ENCODE results near the gene SNCG.
"Not testable (repeated sequence)": the region's sequence is repeated elsewhere in the genome, so short reads cannot be mapped to it uniquely, and the experiment has no call there.

The SNCG gene

DNA sequence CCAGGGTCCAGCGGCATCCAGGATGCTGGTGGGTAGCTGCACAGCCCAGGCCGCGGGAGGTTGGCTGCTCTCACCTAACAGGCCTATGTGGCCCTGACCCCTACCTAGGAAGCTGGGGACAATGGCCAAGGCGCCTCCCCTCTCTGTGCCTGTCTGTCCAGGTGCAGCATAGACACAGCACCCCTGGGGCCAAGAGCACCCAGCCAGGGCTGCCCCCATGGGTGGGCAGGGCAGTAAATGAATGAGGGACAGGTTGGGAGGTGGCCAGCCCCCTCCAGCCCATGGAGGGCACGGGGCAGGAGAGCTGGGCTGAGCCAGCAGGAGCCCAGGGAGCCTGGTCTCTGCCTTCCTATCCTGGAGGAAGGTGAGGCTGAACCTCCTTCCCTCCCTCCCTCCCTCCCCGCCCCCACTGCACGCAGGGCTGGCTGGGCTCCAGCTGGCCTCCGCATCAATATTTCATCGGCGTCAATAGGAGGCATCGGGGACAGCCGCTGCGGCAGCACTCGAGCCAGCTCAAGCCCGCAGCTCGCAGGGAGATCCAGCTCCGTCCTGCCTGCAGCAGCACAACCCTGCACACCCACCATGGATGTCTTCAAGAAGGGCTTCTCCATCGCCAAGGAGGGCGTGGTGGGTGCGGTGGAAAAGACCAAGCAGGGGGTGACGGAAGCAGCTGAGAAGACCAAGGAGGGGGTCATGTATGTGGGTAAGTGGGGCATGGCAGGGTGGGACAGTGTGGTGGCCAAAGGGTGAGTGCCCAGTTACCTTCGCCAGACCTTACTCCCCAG, at the start of gene SNCG:
Gene SNCG (plus strand): TSS at position 484 of the 785 bp plus-strand sequence. CDS start 99 bp downstream, at position 583.
- H3K9me3 ChIP-seq (ENCODE audit: low read length): no peaks in the 10 kb centered on the region
- H3K4me3 ChIP-seq (ENCODE audit: low read depth in 1 of 2, low read length in 2 of 2): peak within 1 kb of the TSS in 1 of 2 donors; percentile 6
- H3K27ac ChIP-seq (ENCODE audit: low read depth, low read length): no peak within 1 kb of the TSS
- H3K9ac ChIP-seq (ENCODE audit: low read length): no peak within 1 kb of the TSS
- H3K27me3 ChIP-seq (ENCODE audit: control insufficient read depth in 1 of 2, insufficient read depth in 2 of 2, low read length in 2 of 2): peaks cover 0 to 15% of the 10 kb centered on the region in 2 donors
- no peaks in the 10 kb centered on the region for H3K36me3 ChIP-seq (ENCODE audit: insufficient read depth, low read length)
- peaks cover 11% of the 10 kb centered on the region for H3K4me1 ChIP-seq (ENCODE audit: insufficient read depth, low read length)

DNA sequence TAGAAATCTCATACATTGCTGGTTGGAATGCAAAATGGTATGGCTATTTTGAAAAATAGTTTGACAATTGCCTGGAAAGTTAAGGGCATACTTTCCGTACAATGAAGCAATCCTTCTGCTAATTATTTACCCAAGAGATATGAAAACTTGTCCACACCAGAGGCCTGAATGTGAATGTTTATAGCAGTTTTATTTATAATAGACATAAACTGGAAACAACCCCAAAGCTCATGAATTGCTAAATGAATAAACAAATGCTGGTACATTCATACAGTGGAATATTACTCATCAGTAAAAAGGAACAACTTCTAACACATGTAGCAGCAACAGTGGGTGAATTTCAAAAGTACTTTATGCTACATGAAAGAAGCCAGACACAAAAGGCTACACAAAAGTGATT, 43.7 kb upstream of the SNCG start:
- Histone ChIP-seq H3K27me3 (ENCODE audit: control insufficient read depth in 1 of 2, insufficient read depth in 2 of 2, low read length in 2 of 2) (no peaks in the 10 kb centered on the region), H3K4me3 (ENCODE audit: low read depth in 1 of 2, low read length in 2 of 2) (no peak overlapping the region), H3K36me3 (ENCODE audit: insufficient read depth, low read length) (peaks cover 44% of the 10 kb centered on the region), H3K27ac (ENCODE audit: low read depth, low read length) (no peak overlapping the region), H3K4me1 (ENCODE audit: insufficient read depth, low read length) (no peaks in the 10 kb centered on the region), H3K9me3 (ENCODE audit: low read length) (no peaks in the 10 kb centered on the region), H3K9ac (ENCODE audit: low read length) (no peak overlapping the region)

DNA sequence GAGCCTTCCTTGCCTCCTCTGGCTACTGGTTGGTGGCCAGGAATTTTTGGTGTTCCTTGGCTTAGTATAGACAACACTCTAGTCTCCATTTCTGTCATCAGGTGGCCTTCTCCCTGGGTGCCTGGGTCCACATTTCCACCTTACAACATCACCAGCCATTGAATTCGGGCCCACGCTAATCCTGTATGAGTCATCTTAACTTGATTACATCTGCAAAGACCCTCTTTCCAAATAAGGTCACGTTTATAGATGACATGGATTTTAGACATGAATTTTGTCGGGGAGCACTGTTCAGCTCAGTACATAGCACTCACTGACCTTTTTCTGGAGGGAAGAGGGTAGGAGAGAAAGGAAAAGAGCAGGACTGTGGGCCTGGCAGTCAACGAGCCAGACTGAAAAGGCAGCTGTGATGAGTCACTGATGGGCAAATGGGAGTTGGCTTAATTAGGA, 40.4 kb upstream of the SNCG start:
- no peaks in the 10 kb centered on the region for H3K27me3 ChIP-seq (ENCODE audit: control insufficient read depth in 1 of 2, insufficient read depth in 2 of 2, low read length in 2 of 2)
- no peak overlapping the region for H3K9ac ChIP-seq (ENCODE audit: low read length)
- no peak overlapping the region for H3K4me3 ChIP-seq (ENCODE audit: low read depth in 1 of 2, low read length in 2 of 2)
- peaks cover 4% of the 10 kb centered on the region for H3K4me1 ChIP-seq (ENCODE audit: insufficient read depth, low read length)
- peaks cover 60% of the 10 kb centered on the region for H3K36me3 ChIP-seq (ENCODE audit: insufficient read depth, low read length)
- H3K9me3 ChIP-seq (ENCODE audit: low read length): no peaks in the 10 kb centered on the region
- no peak overlapping the region for H3K27ac ChIP-seq (ENCODE audit: low read depth, low read length)

DNA sequence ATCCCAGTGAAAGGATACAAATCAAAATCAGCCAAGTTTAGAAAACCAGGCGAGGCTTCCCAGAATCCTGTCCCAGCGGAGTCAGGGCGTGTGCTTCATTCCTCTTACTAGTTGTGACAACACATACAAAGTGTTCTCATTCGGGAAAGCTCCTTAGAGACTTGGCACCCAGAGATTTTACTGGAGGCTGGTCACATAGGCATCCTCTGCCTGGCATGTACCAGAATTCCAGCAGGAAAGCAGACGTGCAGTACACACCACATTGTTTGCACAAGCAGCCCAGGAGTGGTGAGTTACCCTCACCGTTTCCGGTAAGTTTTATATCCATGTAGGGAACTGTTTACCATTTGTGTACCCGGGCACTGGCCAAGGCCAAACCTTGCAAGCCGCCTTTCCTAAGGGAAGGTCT, 35.8 kb upstream of the SNCG start:
- H3K9me3 ChIP-seq (ENCODE audit: low read length): no peaks in the 10 kb centered on the region
- no peaks in the 10 kb centered on the region for H3K27me3 ChIP-seq (ENCODE audit: control insufficient read depth in 1 of 2, insufficient read depth in 2 of 2, low read length in 2 of 2)
- peaks cover 4% of the 10 kb centered on the region for H3K4me1 ChIP-seq (ENCODE audit: insufficient read depth, low read length)
- no peak overlapping the region for H3K9ac ChIP-seq (ENCODE audit: low read length)
- H3K36me3 ChIP-seq (ENCODE audit: insufficient read depth, low read length): peaks cover 34% of the 10 kb centered on the region
- H3K27ac ChIP-seq (ENCODE audit: low read depth, low read length): peak overlapping the region; percentile 12
- H3K4me3 ChIP-seq (ENCODE audit: low read depth in 1 of 2, low read length in 2 of 2): no peak overlapping the region

DNA sequence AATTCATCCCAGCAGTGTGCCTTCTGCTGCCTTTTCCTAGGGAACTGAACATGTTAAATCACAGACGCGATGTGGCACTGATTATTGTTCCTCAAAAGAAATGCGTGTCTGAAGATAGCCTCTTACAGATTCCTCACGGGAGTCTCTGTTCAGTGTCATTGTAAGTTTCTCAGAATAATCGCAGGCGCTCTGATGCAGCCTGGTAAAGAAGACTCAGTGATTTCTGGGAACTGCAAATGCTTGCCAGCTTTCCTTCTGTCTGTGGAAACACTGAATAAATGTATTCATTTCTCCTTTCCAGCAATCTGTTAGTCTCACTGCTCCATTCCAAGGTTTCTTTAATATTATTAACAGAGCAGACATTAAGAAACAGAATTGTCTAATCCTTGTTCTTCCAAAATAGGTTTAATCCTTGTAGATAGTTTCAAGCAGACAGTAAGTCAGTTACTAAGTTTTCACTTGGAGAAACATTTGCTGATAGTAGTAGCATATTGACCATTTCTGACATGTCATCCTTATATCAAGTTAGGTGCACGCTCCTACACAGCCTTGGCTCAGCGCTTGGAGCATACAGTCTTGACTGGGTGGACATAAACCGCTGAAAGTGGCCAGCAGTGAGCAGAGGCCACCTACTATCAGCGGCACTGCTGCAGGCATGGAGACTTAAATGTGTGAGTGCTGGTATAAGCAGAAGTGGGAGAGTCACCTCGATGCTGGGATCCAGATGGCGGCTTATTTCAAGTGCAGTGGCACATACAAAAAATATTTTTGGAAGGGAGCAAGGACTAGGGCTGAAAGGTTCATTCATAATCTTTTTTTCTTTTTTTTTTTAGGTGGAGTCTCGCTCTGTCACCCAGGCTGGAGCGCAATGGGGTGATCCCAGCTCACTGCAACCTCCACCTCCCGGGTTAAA, 28.7 kb upstream of the SNCG start:
- H3K27ac ChIP-seq (ENCODE audit: low read depth, low read length): peak overlapping the region; percentile 67
- no peak overlapping the region for H3K9ac ChIP-seq (ENCODE audit: low read length)

DNA sequence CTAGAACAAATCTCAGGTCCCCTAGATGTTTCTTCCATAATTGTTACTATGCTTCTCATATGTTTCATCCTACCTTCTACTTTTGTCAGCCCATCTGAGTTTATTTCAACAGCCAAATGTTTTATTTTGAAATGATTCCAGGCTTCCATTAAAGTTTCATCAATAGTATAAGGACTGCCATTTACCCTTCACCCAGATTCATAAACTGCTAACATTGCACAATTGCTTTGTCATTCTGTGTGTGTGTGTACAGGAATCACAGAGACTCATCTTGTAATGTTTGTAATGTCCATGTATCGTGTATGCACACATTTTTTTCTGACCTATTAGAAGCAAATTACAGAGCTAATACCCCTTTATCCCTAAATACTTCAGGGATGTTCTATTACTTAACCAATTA, 26.5 kb upstream of the SNCG start:
- no peak overlapping the region for H3K27ac ChIP-seq (ENCODE audit: low read depth, low read length)
- H3K4me1 ChIP-seq (ENCODE audit: insufficient read depth, low read length): peaks cover 12% of the 10 kb centered on the region
- H3K36me3 ChIP-seq (ENCODE audit: insufficient read depth, low read length): peaks cover 23% of the 10 kb centered on the region
- H3K9ac ChIP-seq (ENCODE audit: low read length): no peak overlapping the region
- no peak overlapping the region for H3K4me3 ChIP-seq (ENCODE audit: low read depth in 1 of 2, low read length in 2 of 2)
- no peaks in the 10 kb centered on the region for H3K27me3 ChIP-seq (ENCODE audit: control insufficient read depth in 1 of 2, insufficient read depth in 2 of 2, low read length in 2 of 2)
- H3K9me3 ChIP-seq (ENCODE audit: low read length): no peaks in the 10 kb centered on the region

More for the DNA sequence above, 28.7 kb upstream of the SNCG start:
- peaks cover 23% of the 10 kb centered on the region for H3K36me3 ChIP-seq (ENCODE audit: insufficient read depth, low read length)
- no peak overlapping the region for H3K4me3 ChIP-seq (ENCODE audit: low read depth in 1 of 2, low read length in 2 of 2)
- H3K9me3 ChIP-seq (ENCODE audit: low read length): no peaks in the 10 kb centered on the region
- peaks cover 12% of the 10 kb centered on the region for H3K4me1 ChIP-seq (ENCODE audit: insufficient read depth, low read length)
- no peaks in the 10 kb centered on the region for H3K27me3 ChIP-seq (ENCODE audit: control insufficient read depth in 1 of 2, insufficient read depth in 2 of 2, low read length in 2 of 2)

DNA sequence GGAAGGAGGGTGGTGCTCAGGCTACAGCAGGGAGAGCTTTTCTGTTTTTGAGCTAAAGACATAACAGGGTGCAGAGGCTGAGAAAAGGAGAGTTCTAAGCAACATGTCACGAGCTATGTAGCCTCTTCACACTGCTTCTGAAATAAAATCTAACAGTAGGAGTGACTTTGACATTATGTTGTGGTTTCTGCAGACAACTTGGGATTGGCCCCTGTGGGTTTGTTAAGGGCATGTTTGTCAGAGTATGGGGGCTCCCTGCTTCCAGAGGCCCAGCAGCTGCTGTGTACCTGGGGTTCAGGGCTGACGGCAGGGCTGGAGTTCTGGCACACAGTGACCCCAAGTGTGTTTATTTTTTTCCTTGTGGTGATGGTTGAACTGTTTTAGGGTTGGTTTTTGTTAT, 25.7 kb upstream of the SNCG start:
- no peaks in the 10 kb centered on the region for H3K9me3 ChIP-seq (ENCODE audit: low read length)
- H3K27me3 ChIP-seq (ENCODE audit: control insufficient read depth in 1 of 2, insufficient read depth in 2 of 2, low read length in 2 of 2): no peaks in the 10 kb centered on the region
- H3K36me3 ChIP-seq (ENCODE audit: insufficient read depth, low read length): peaks cover 23% of the 10 kb centered on the region
- H3K4me1 ChIP-seq (ENCODE audit: insufficient read depth, low read length): peaks cover 12% of the 10 kb centered on the region
- no peak overlapping the region for H3K4me3 ChIP-seq (ENCODE audit: low read depth in 1 of 2, low read length in 2 of 2)
- no peak overlapping the region for H3K27ac ChIP-seq (ENCODE audit: low read depth, low read length)
- H3K9ac ChIP-seq (ENCODE audit: low read length): no peak overlapping the region

DNA sequence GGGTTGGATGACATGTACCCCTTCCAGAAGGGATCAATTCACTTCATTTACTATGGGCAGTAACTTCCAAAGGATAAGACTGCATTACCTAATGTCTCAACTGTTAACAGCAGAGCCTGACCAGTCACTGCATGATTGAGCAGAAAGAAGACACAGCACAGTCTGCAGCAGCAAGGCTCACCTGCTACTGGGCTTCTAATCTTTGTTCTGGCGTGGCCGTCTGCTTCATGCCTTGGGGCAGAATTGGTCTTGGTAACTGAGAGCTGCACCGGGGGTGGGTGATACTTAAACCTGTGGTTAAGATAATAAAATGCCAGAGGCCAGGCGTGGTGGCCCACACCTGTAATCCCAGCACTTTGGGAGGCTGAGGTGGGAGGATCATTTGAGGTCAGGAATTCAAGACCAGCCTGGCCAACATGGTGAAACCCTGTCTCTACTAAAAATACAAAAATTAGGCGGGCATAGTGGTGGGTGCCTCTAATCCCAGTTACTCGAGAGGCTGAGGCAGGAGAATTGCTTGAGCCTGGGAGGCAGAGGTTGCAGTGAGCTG, 24.2 kb upstream of the SNCG start:
- Histone ChIP-seq H3K36me3 (ENCODE audit: insufficient read depth, low read length) (peaks cover 16% of the 10 kb centered on the region), H3K4me1 (ENCODE audit: insufficient read depth, low read length) (peaks cover 11% of the 10 kb centered on the region)
- not testable (repeated sequence) for H3K9ac ChIP-seq (ENCODE audit: low read length); H3K27ac ChIP-seq (ENCODE audit: low read depth, low read length); H3K27me3 ChIP-seq (ENCODE audit: control insufficient read depth in 1 of 2, insufficient read depth in 2 of 2, low read length in 2 of 2); H3K4me3 ChIP-seq (ENCODE audit: low read depth in 1 of 2, low read length in 2 of 2); H3K9me3 ChIP-seq (ENCODE audit: low read length)

DNA sequence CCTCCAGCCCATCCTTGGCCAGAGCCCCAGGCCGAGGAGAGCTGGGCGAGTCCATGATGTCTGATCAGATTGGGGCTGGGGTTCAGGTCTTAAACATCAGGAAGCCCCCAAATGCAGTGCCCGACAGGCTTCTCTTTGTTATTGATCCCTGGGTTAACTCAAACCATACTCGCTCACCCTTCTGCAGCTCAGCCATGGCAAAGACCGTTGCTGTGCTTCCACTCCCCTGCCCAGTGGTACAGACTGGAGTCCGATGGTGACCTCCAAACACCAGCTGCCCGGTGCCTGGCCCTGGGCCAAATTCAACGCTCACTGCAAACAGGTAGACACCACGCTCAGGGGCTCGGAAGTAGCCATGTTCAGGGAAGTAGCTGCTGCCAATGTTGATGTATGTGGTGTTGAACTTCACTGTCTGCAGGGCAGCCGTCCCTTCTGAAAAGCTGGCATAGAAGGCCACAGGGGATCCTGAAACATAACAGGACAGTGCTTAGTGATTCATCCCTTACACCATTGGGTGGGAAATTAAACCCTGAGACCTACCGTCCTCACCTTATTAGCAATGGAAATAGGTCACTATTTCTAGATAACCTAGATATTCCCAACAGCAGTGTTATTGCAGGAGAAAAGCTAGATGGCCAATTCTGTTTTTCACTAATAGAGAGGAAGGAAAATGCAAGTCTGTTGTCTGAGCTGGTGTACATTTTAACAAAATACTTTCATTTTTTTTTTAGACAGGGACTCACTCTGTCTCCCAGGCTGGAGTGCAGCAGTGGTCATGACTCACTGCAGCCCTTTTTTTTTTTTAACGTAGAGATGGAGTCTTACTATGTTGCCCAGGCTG, 21.5 kb upstream of the SNCG start:
- H3K9me3 ChIP-seq (ENCODE audit: low read length): no peaks in the 10 kb centered on the region
- H3K36me3 ChIP-seq (ENCODE audit: insufficient read depth, low read length): peaks cover 10% of the 10 kb centered on the region
- H3K4me3 ChIP-seq (ENCODE audit: low read depth in 1 of 2, low read length in 2 of 2): no peak overlapping the region
- no peak overlapping the region for H3K27ac ChIP-seq (ENCODE audit: low read depth, low read length)
- H3K27me3 ChIP-seq (ENCODE audit: control insufficient read depth in 1 of 2, insufficient read depth in 2 of 2, low read length in 2 of 2): peaks cover 0 to 1% of the 10 kb centered on the region in 2 donors
- no peaks in the 10 kb centered on the region for H3K4me1 ChIP-seq (ENCODE audit: insufficient read depth, low read length)
- no peak overlapping the region for H3K9ac ChIP-seq (ENCODE audit: low read length)

DNA sequence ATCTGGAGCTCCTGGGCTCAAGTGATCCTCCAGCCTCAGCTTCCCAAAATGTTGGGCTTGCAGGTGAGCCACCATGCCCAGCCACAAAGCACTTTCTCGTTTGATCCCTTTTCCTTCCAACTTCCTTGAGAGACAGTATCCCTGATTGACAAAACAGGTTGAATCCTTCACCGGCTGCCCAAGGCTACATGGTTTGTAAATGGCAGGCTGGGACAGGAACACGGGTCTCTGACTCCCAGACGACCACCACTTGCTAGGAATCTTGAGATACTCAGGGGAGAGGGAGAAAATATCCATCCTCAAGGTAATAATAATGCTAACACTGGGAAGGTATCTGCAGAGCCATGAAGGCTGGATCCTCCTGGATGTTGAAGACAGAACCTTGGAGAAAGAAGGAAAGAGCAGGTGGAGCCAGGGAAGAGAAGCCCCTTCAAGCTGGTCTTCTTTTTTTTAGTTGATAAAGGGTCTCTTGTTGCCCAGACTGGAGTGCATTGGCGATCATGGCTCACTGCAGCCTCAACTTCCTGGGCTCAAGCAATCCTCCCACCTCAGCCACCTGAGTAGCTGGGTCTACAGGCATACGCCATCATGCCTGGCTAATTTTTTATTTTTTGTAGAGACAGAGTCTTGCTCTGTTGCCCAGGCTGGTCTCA, 20.8 kb upstream of the SNCG start:
- Histone ChIP-seq H3K4me3 (ENCODE audit: low read depth in 1 of 2, low read length in 2 of 2) (no peak overlapping the region), H3K36me3 (ENCODE audit: insufficient read depth, low read length) (peaks cover 5% of the 10 kb centered on the region), H3K27me3 (ENCODE audit: control insufficient read depth in 1 of 2, insufficient read depth in 2 of 2, low read length in 2 of 2) (peaks cover 0 to 7% of the 10 kb centered on the region in 2 donors), H3K27ac (ENCODE audit: low read depth, low read length) (no peak overlapping the region), H3K9me3 (ENCODE audit: low read length) (no peaks in the 10 kb centered on the region), H3K9ac (ENCODE audit: low read length) (no peak overlapping the region), H3K4me1 (ENCODE audit: insufficient read depth, low read length) (no peaks in the 10 kb centered on the region)
